Activated CD4-positive, alpha-beta T cell treated with anti-CD3 and anti-CD28 coated beads, Interleukin-2, amount 10 ng/mL, durations not matched to agents 24 days and 14 days (primary cell): ENCODE measurements around the gene ALDH1A1. TPM values are rescaled to one million over a fixed set of nuclear protein-coding genes. Genes with fewer than 3 reads are reported as not detected.

Source experiments
- DNase-seq: peaks from one replicate; pipeline ENCODE4 v3.0.0; 2022
- H3K27ac Mint-ChIP-seq: one replicate; pipeline ENCODE4 v1.8.0; 2022; ENCODE audit warnings: mild to moderate bottlenecking, mixed read lengths
- H3K27me3 Mint-ChIP-seq: one replicate; pipeline ENCODE4 v1.8.0; 2022; ENCODE audit warnings: mixed read lengths
- H3K36me3 Mint-ChIP-seq: one replicate; pipeline ENCODE4 v1.8.0; 2022; ENCODE audit warnings: low read depth, mild to moderate bottlenecking, mixed read lengths
- H3K4me1 Mint-ChIP-seq: one replicate; pipeline ENCODE4 v1.8.0; 2021; ENCODE audit warnings: mixed read lengths
- H3K4me3 Mint-ChIP-seq: one replicate; pipeline ENCODE4 v1.8.0; 2022; ENCODE audit warnings: mild to moderate bottlenecking, moderate library complexity, mixed read lengths
- H3K9me3 Mint-ChIP-seq: one replicate; pipeline ENCODE4 v1.8.0; 2021; ENCODE audit warnings: mixed read lengths
- intact Hi-C: fragments of 100-400 bp; cut with micrococcal nuclease; formaldehyde crosslinking; loops from one replicate; pipeline ENCODE4 v1.15.1; 2023
- total RNA-seq: library from RNA; stranded (reverse); gene quantifications from 2 replicates; pipeline ENCODE4 v1.2.3, GENCODE V29; 2022

Gene ALDH1A1
- total RNA-seq = not detected in 2 replicates

GRCh38 chr9:72952914-72953313 lies at the start of gene ALDH1A1:
Gene ALDH1A1, minus strand, starts transcription at chr9:72953053. Its CDS starts 53 bp downstream, at chr9:72953000.
- H3K27me3 Mint-ChIP-seq = peaks cover 25% of the 10 kb centered on the region
- H3K36me3 Mint-ChIP-seq = no peaks in the 10 kb centered on the region
- peak; percentile 34 for DNase-seq
- no peak within 1 kb of the TSS for H3K27ac Mint-ChIP-seq
- H3K4me1 Mint-ChIP-seq = no peaks in the 10 kb centered on the region
- intact Hi-C loops = no loop called here
- no peak within 1 kb of the TSS for H3K4me3 Mint-ChIP-seq
- no peaks in the 10 kb centered on the region for H3K9me3 Mint-ChIP-seq

GRCh38 chr9:73001860-73002259 lies 49.0 kb upstream of the ALDH1A1 start:
- DNase-seq = no peak
- no peaks in the 10 kb centered on the region for H3K4me1 Mint-ChIP-seq
- intact Hi-C loops = no loop called here
- no peaks in the 10 kb centered on the region for H3K9me3 Mint-ChIP-seq
- H3K4me3 Mint-ChIP-seq = no peak overlapping the region
- H3K27me3 Mint-ChIP-seq = peaks cover 5% of the 10 kb centered on the region
- no peak overlapping the region for H3K27ac Mint-ChIP-seq
- no peaks in the 10 kb centered on the region for H3K36me3 Mint-ChIP-seq

- Mint-ChIP-seq H3K4me3 (no peak overlapping the region), H3K36me3 (no peaks in the 10 kb centered on the region), H3K4me1 (no peaks in the 10 kb centered on the region), H3K27me3 (peaks cover 11% of the 10 kb centered on the region), H3K27ac (no peak overlapping the region), H3K9me3 (no peaks in the 10 kb centered on the region)
- intact Hi-C loops = no loop called here
- DNase-seq = no peak
Observed at GRCh38 chr9:72998363-72998762, 45.5 kb upstream of the ALDH1A1 start.

- peaks cover 11% of the 10 kb centered on the region for H3K27me3 Mint-ChIP-seq
- no peaks in the 10 kb centered on the region for H3K36me3 Mint-ChIP-seq
- no peaks in the 10 kb centered on the region for H3K9me3 Mint-ChIP-seq
- H3K27ac Mint-ChIP-seq = no peak overlapping the region
- no peak overlapping the region for H3K4me3 Mint-ChIP-seq
- DNase-seq = no peak
- no peaks in the 10 kb centered on the region for H3K4me1 Mint-ChIP-seq
- intact Hi-C loops = no loop called here
Observed at GRCh38 chr9:72997387-72997995, 44.6 kb upstream of the ALDH1A1 start.

GRCh38 chr9:72996684-72997314 lies 43.9 kb upstream of the ALDH1A1 start:
- H3K9me3 Mint-ChIP-seq = no peaks in the 10 kb centered on the region
- no peak overlapping the region for H3K4me3 Mint-ChIP-seq
- no peak overlapping the region for H3K27ac Mint-ChIP-seq
- no peaks in the 10 kb centered on the region for H3K36me3 Mint-ChIP-seq
- intact Hi-C loops = no loop called here
- H3K4me1 Mint-ChIP-seq = no peaks in the 10 kb centered on the region
- no peak for DNase-seq
- H3K27me3 Mint-ChIP-seq = peaks cover 14% of the 10 kb centered on the region

- intact Hi-C loops = no loop called here
Observed at GRCh38 chr9:72996114-72996513, 43.3 kb upstream of the ALDH1A1 start.

GRCh38 chr9:72995131-72996024 lies 42.5 kb upstream of the ALDH1A1 start:
- no peak overlapping the region for H3K4me3 Mint-ChIP-seq
- H3K36me3 Mint-ChIP-seq = no peaks in the 10 kb centered on the region
- no peak for DNase-seq
- H3K27ac Mint-ChIP-seq = no peak overlapping the region
- peaks cover 14% of the 10 kb centered on the region for H3K27me3 Mint-ChIP-seq
- no peaks in the 10 kb centered on the region for H3K4me1 Mint-ChIP-seq
- no peaks in the 10 kb centered on the region for H3K9me3 Mint-ChIP-seq
- intact Hi-C loops = no loop called here

More at GRCh38 chr9:72996114-72996513, 43.3 kb upstream of the ALDH1A1 start:
- H3K4me3 Mint-ChIP-seq = no peak overlapping the region
- H3K9me3 Mint-ChIP-seq = no peaks in the 10 kb centered on the region
- DNase-seq = no peak
- no peaks in the 10 kb centered on the region for H3K4me1 Mint-ChIP-seq
- H3K27ac Mint-ChIP-seq = no peak overlapping the region
- H3K36me3 Mint-ChIP-seq = no peaks in the 10 kb centered on the region
- H3K27me3 Mint-ChIP-seq = peaks cover 14% of the 10 kb centered on the region

GRCh38 chr9:72991772-72992171 lies 38.9 kb upstream of the ALDH1A1 start:
- H3K9me3 Mint-ChIP-seq = no peaks in the 10 kb centered on the region
- no peaks in the 10 kb centered on the region for H3K36me3 Mint-ChIP-seq
- no peak overlapping the region for H3K4me3 Mint-ChIP-seq
- peaks cover 8% of the 10 kb centered on the region for H3K27me3 Mint-ChIP-seq
- no peaks in the 10 kb centered on the region for H3K4me1 Mint-ChIP-seq
- no peak for DNase-seq
- no peak overlapping the region for H3K27ac Mint-ChIP-seq
- intact Hi-C loops = no loop called here

- H3K4me3 Mint-ChIP-seq = no peak overlapping the region
- H3K27me3 Mint-ChIP-seq = peaks cover 3% of the 10 kb centered on the region
- no peak for DNase-seq
- H3K9me3 Mint-ChIP-seq = no peaks in the 10 kb centered on the region
- H3K4me1 Mint-ChIP-seq = no peaks in the 10 kb centered on the region
- H3K36me3 Mint-ChIP-seq = no peaks in the 10 kb centered on the region
- intact Hi-C loops = no loop called here
- H3K27ac Mint-ChIP-seq = no peak overlapping the region
Observed at GRCh38 chr9:72990397-72991182, 37.7 kb upstream of the ALDH1A1 start.

GRCh38 chr9:72986522-72987116 lies 33.8 kb upstream of the ALDH1A1 start:
- H3K36me3 Mint-ChIP-seq = no peaks in the 10 kb centered on the region
- H3K27me3 Mint-ChIP-seq = no peaks in the 10 kb centered on the region
- no peak overlapping the region for H3K27ac Mint-ChIP-seq
- H3K9me3 Mint-ChIP-seq = no peaks in the 10 kb centered on the region
- no peaks in the 10 kb centered on the region for H3K4me1 Mint-ChIP-seq
- intact Hi-C loops = no loop called here
- H3K4me3 Mint-ChIP-seq = no peak overlapping the region
- DNase-seq = no peak

GRCh38 chr9:72985746-72986145 lies 32.9 kb upstream of the ALDH1A1 start:
- Mint-ChIP-seq H3K4me3 (no peak overlapping the region), H3K27ac (no peak overlapping the region), H3K4me1 (no peaks in the 10 kb centered on the region), H3K9me3 (no peaks in the 10 kb centered on the region), H3K27me3 (no peaks in the 10 kb centered on the region), H3K36me3 (no peaks in the 10 kb centered on the region)
- intact Hi-C loops = no loop called here
- no peak for DNase-seq

GRCh38 chr9:72984991-72985390 lies 32.1 kb upstream of the ALDH1A1 start:
- Mint-ChIP-seq H3K27me3 (no peaks in the 10 kb centered on the region), H3K4me3 (no peak overlapping the region), H3K27ac (no peak overlapping the region), H3K9me3 (no peaks in the 10 kb centered on the region), H3K36me3 (no peaks in the 10 kb centered on the region), H3K4me1 (no peaks in the 10 kb centered on the region)
- intact Hi-C loops = no loop called here
- DNase-seq = no peak

GRCh38 chr9:72984226-72984947 lies 31.5 kb upstream of the ALDH1A1 start:
- no peaks in the 10 kb centered on the region for H3K9me3 Mint-ChIP-seq
- no peak overlapping the region for H3K27ac Mint-ChIP-seq
- H3K4me1 Mint-ChIP-seq = no peaks in the 10 kb centered on the region
- DNase-seq = no peak
- H3K4me3 Mint-ChIP-seq = no peak overlapping the region
- intact Hi-C loops = no loop called here
- H3K36me3 Mint-ChIP-seq = no peaks in the 10 kb centered on the region
- no peaks in the 10 kb centered on the region for H3K27me3 Mint-ChIP-seq
